SHP77 treated with DMSO at 0.1 percent for 48 hours (cell line): ENCODE data around the gene REEP6.
"Not testable (repeated sequence)": the region's sequence is repeated elsewhere in the genome, so short reads cannot be mapped to it uniquely, and the experiment has no call there.

ENCODE experiments used
- DNase-seq: peaks from one replicate; lab custom pipeline; 2025; lab: John Stamatoyannopoulos, UW

REEP6 gene

GRCh38 chr19:1490311-1491113, 469 bp upstream of the REEP6 start, which contains the start of gene PCSK4:
Gene PCSK4 (minus strand): TSS chr19:1490350. CDS start chr19:1490346, 4 bp downstream.
- DNase-seq = peak; percentile 91

- DNase-seq = no peak
Measured at GRCh38 chr19:1491849-1492170, 829 bp downstream of the REEP6 start.

GRCh38 chr19:1492474-1493006, 1.6 kb downstream of the REEP6 start:
- no peak for DNase-seq

- DNase-seq = no peak
Measured at GRCh38 chr19:1494115-1494815, 3.3 kb downstream of the REEP6 start.

- DNase-seq = no peak
Measured at GRCh38 chr19:1495051-1495798, 4.2 kb downstream of the REEP6 start.

- no peak for DNase-seq
Measured at GRCh38 chr19:1495799-1496713, 5.1 kb downstream of the REEP6 start.

GRCh38 chr19:1496714-1497577, 6.0 kb downstream of the REEP6 start:
- DNase-seq = no peak

- no peak for DNase-seq
Measured at GRCh38 chr19:1497578-1498235, 6.7 kb downstream of the REEP6 start.

GRCh38 chr19:1499231-1499630, 8.2 kb downstream of the REEP6 start:
- not testable (repeated sequence) for DNase-seq

GRCh38 chr19:1501200-1501595, 10.2 kb downstream of the REEP6 start:
- no peak for DNase-seq

- DNase-seq = no peak
Measured at GRCh38 chr19:1502433-1503088, 11.6 kb downstream of the REEP6 start.

- peak; percentile 2 for DNase-seq
Measured at GRCh38 chr19:1503089-1503924, 12.3 kb downstream of the REEP6 start.

GRCh38 chr19:1503925-1504773, 13.2 kb downstream of the REEP6 start:
- no peak for DNase-seq

- DNase-seq = no peak
Measured at GRCh38 chr19:1505012-1505411, 14.0 kb downstream of the REEP6 start.

GRCh38 chr19:1505991-1506881, 15.3 kb downstream of the REEP6 start:
- DNase-seq = no peak

GRCh38 chr19:1507192-1507660, 16.2 kb downstream of the REEP6 start:
- no peak for DNase-seq
